Stimulated activated CD8-positive, alpha-beta memory T cell treated with anti-CD3 and anti-CD28 coated beads, Interleukin-15, amount 100 ng/mL, for 24 hours (primary cell): ENCODE measurements around the gene CTF1.
"Not testable (repeated sequence)": the region's sequence is repeated elsewhere in the genome, so short reads cannot be mapped to it uniquely, and the experiment has no call there.

Experiments
- DNase-seq: peaks from one replicate; pipeline ENCODE4 v3.0.0-alpha.2; 2020; ENCODE audit warnings: low read depth

Gene CTF1

GRCh38 chr16:30888856-30889499, 7.4 kb upstream of the CTF1 start:
- DNase-seq = no peak

GRCh38 chr16:30889721-30890120, 6.7 kb upstream of the CTF1 start:
- DNase-seq = no peak

GRCh38 chr16:30891043-30891823, 5.2 kb upstream of the CTF1 start:
- DNase-seq = not testable (repeated sequence)

GRCh38 chr16:30892670-30893416, 3.6 kb upstream of the CTF1 start:
- DNase-seq = no peak

GRCh38 chr16:30893417-30893743, 3.0 kb upstream of the CTF1 start:
- DNase-seq = no peak

- peak; percentile 63 for DNase-seq
Measured at GRCh38 chr16:30893744-30894539, 2.5 kb upstream of the CTF1 start, which contains the start of gene BCL7C. TSS of gene BCL7C (minus strand) at chr16:30894077. CDS start at chr16:30893944, 133 bp downstream.

GRCh38 chr16:30894540-30895368, 1.7 kb upstream of the CTF1 start:
- DNase-seq = no peak

- no peak for DNase-seq
Measured at GRCh38 chr16:30895627-30896260, 670 bp upstream of the CTF1 start.

GRCh38 chr16:30896889-30897733, 697 bp downstream of the CTF1 start:
- DNase-seq = peak; percentile 66

- no peak for DNase-seq
Measured at GRCh38 chr16:30899794-30900193, 3.4 kb downstream of the CTF1 start.

GRCh38 chr16:30900588-30900987, 4.2 kb downstream of the CTF1 start:
- DNase-seq = no peak

GRCh38 chr16:30901201-30902028, 5.0 kb downstream of the CTF1 start:
- DNase-seq = no peak

GRCh38 chr16:30902029-30902972, 5.9 kb downstream of the CTF1 start:
- DNase-seq = no peak

- no peak for DNase-seq
Measured at GRCh38 chr16:30903002-30903401, 6.6 kb downstream of the CTF1 start.

GRCh38 chr16:30903596-30903995, 7.2 kb downstream of the CTF1 start:
- DNase-seq = no peak

- no peak for DNase-seq
Measured at GRCh38 chr16:30904114-30904780, 7.8 kb downstream of the CTF1 start.

- DNase-seq = no peak
Measured at GRCh38 chr16:30907064-30907463, 10.7 kb downstream of the CTF1 start.
